DND-41 (cell line): ENCODE results near the gene ENGASE.

Source experiments
- CTCF ChIP-seq: IDR thresholded peaks from 2 replicates; pipeline ENCODE4 v1.5.1; 2012; ENCODE audit warnings: borderline replicate concordance, low read length, moderate library complexity, mild to moderate bottlenecking; ENCODE audit not compliant: poor library complexity, severe bottlenecking; ENCODE audit errors: extremely low read depth
- EZH2 ChIP-seq: IDR thresholded peaks from 3 replicates; pipeline ENCODE4 v1.6.1; 2012; ENCODE audit warnings: borderline replicate concordance, low read depth, mild to moderate bottlenecking, moderate library complexity, low read length, inconsistent platforms; ENCODE audit not compliant: severe bottlenecking

GRCh38 chr17:79088247-79088996, 13.8 kb downstream of the ENGASE start:
- TF ChIP-seq CTCF (no peak), EZH2 (no peak)
